ENCODE data around the gene PTGIR. TPM values are rescaled to one million over a fixed set of nuclear protein-coding genes. Genes with fewer than 3 reads are reported as not detected.

Gene PTGIR
- total RNA-seq, 1 donor from 2014 or later: 0.46 TPM

- Mint-ChIP-seq H3K27me3 (peaks cover 2% of the 10 kb centered on the region), H3K36me3 (peaks cover 16% of the 10 kb centered on the region), H3K4me1 (ENCODE audit: unreplicated experiment) (peaks cover 26% of the 10 kb centered on the region), H3K4me3 (peak overlapping the region; percentile 28), H3K9me3 (no peaks in the 10 kb centered on the region), H3K27ac (no peak overlapping the region)
- no peak for TF ChIP-seq CTCF (conservative IDR thresholded peaks at IDR 0.05)
- DNase-seq (ENCODE audit: extremely low spot score, unreplicated experiment): peak; percentile 57
These were observed 20.0 kb downstream of the PTGIR start for GRCh38 chr19:46604781-46605355.

GRCh38 chr19:46603752-46604231, 21.1 kb downstream of the PTGIR start:
- Mint-ChIP-seq H3K4me3 (peak overlapping the region; percentile 100), H3K4me1 (ENCODE audit: unreplicated experiment) (peaks cover 22% of the 10 kb centered on the region), H3K9me3 (no peaks in the 10 kb centered on the region), H3K27ac (peak overlapping the region; percentile 87), H3K27me3 (peaks cover 2% of the 10 kb centered on the region), H3K36me3 (peaks cover 11% of the 10 kb centered on the region)
- peak; percentile 56 for DNase-seq (ENCODE audit: extremely low spot score, unreplicated experiment)
- no peak for TF ChIP-seq CTCF (conservative IDR thresholded peaks at IDR 0.05)

- H3K27ac Mint-ChIP-seq: peak overlapping the region; percentile 87
- H3K36me3 Mint-ChIP-seq: peaks cover 11% of the 10 kb centered on the region
- no peak for TF ChIP-seq CTCF (conservative IDR thresholded peaks at IDR 0.05)
- H3K27me3 Mint-ChIP-seq: peaks cover 2% of the 10 kb centered on the region
- peak overlapping the region; percentile 100 for H3K4me3 Mint-ChIP-seq
- peaks cover 5% of the 10 kb centered on the region for H3K9me3 Mint-ChIP-seq
- peaks cover 22% of the 10 kb centered on the region for H3K4me1 Mint-ChIP-seq (ENCODE audit: unreplicated experiment)
- peak; percentile 40 for DNase-seq (ENCODE audit: extremely low spot score, unreplicated experiment)
These were observed 21.7 kb downstream of the PTGIR start for GRCh38 chr19:46603195-46603637.

- Mint-ChIP-seq H3K27ac (peak overlapping the region; percentile 87), H3K27me3 (peaks cover 2% of the 10 kb centered on the region), H3K9me3 (peaks cover 7% of the 10 kb centered on the region), H3K4me3 (peak overlapping the region; percentile 100), H3K36me3 (peaks cover 5% of the 10 kb centered on the region), H3K4me1 (ENCODE audit: unreplicated experiment) (peaks cover 22% of the 10 kb centered on the region)
- no peak for DNase-seq (ENCODE audit: extremely low spot score, unreplicated experiment)
- no peak for TF ChIP-seq CTCF (conservative IDR thresholded peaks at IDR 0.05)
These were observed 22.3 kb downstream of the PTGIR start for GRCh38 chr19:46602392-46603194.

GRCh38 chr19:46601318-46602224, 23.3 kb downstream of the PTGIR start, which contains the start of gene CALM3:
Gene CALM3 (plus strand): TSS chr19:46601330. CDS start chr19:46601435, 105 bp downstream.
- H3K36me3 Mint-ChIP-seq: peaks cover 5% of the 10 kb centered on the region
- peaks cover 21% of the 10 kb centered on the region for H3K4me1 Mint-ChIP-seq (ENCODE audit: unreplicated experiment)
- peaks cover 7% of the 10 kb centered on the region for H3K9me3 Mint-ChIP-seq
- DNase-seq (ENCODE audit: extremely low spot score, unreplicated experiment): no peak
- H3K27ac Mint-ChIP-seq: peak within 1 kb of the TSS; percentile 100
- peaks cover 2% of the 10 kb centered on the region for H3K27me3 Mint-ChIP-seq
- H3K4me3 Mint-ChIP-seq: peak within 1 kb of the TSS; percentile 100
- no peak for TF ChIP-seq CTCF (conservative IDR thresholded peaks at IDR 0.05)
